Activated CD4-positive, alpha-beta memory T cell treated with anti-CD3 and anti-CD28 coated beads for 36 hours (primary cell): ENCODE data around the gene ZNF507. TPM values are rescaled to one million over a fixed set of nuclear protein-coding genes. Genes with fewer than 3 reads are reported as not detected.

Source experiments
- CTCF ChIA-PET: fragments of 350-600 bp; sonication (Branson Sonifier 250); formaldehyde crosslinking; loops from one replicate; lab custom pipeline; 2021; ENCODE audit warnings: antibody characterized with exemption, inconsistent platforms; lab: Charles Lee
- POLR2A ChIA-PET: fragments of 350-600 bp; sonication (Branson Sonifier 250); formaldehyde crosslinking; loops from one replicate; lab custom pipeline; 2021; ENCODE audit warnings: antibody characterized with exemption; lab: Charles Lee
- DNase-seq: peaks from one replicate; pipeline ENCODE4 v3.0.0-alpha.2; 2020
- H3K27ac Mint-ChIP-seq: one replicate; pipeline ENCODE4 v1.8.0; 2021; ENCODE audit warnings: mixed read lengths
- H3K27me3 Mint-ChIP-seq: one replicate; pipeline ENCODE4 v1.8.0; 2021; ENCODE audit warnings: mixed read lengths
- H3K36me3 Mint-ChIP-seq: one replicate; pipeline ENCODE4 v1.8.0; 2021; ENCODE audit warnings: mixed read lengths
- H3K4me1 Mint-ChIP-seq: one replicate; pipeline ENCODE4 v1.8.0; 2021; ENCODE audit warnings: low read depth, mixed read lengths
- H3K4me3 Mint-ChIP-seq: one replicate; pipeline ENCODE4 v1.8.0; 2021; ENCODE audit warnings: mild to moderate bottlenecking, mixed read lengths
- H3K9me3 Mint-ChIP-seq: one replicate; pipeline ENCODE4 v1.8.0; 2021; ENCODE audit warnings: mixed read lengths
- intact Hi-C: fragments of 100-400 bp; cut with micrococcal nuclease; formaldehyde crosslinking; loops from one replicate; pipeline ENCODE4 v1.15.1; 2023
- total RNA-seq, 2 experiments: library from RNA; stranded (reverse); gene quantifications; one replicate each; pipeline ENCODE4 v1.2.3, GENCODE V29; 2021

ZNF507 gene
- total RNA-seq, 2 experiments from 2014 or later, result 20.8 to 21.0 TPM

DNA sequence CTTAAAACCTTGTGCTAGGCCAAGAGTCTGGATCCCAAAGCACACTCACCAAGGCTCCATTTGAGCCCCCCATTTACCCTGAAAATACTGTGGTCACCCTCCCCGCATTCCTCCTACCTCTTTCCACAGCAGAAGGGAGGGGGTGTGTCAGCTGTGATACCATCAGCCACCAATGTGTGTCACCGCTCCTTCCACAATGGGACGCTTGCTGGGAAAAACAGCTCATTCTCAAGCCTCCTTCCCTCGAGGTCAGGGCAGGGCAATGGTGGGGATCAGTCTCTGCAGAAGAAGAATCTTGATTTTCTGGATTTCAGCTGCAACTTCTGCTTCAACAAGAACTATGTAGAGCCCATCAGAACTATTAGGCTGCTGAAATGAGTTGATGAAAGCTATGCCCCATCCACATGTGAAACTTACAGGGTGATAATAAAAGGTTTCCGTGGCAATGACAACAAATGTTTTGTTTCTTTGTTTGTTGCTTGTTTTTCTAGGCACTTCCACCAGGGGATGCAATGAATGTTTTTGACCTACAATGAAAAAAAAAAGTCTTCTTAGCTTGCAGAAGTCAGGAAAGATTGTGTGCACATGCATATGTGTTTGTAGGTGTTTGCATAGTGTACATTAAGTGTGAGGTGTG lies 26.4 kb upstream of the ZNF507 start:
- no peak overlapping the region for H3K4me3 Mint-ChIP-seq
- ChIA-PET POLR2A (no interaction called here), CTCF (no interaction called here)
- peaks cover 8% of the 10 kb centered on the region for H3K27me3 Mint-ChIP-seq
- H3K4me1 Mint-ChIP-seq, result no peaks in the 10 kb centered on the region
- H3K27ac Mint-ChIP-seq, result no peak overlapping the region
- no peaks in the 10 kb centered on the region for H3K36me3 Mint-ChIP-seq
- H3K9me3 Mint-ChIP-seq, result no peaks in the 10 kb centered on the region
- DNase-seq, result peak; percentile 14
- intact Hi-C loops, result no loop called here

DNA sequence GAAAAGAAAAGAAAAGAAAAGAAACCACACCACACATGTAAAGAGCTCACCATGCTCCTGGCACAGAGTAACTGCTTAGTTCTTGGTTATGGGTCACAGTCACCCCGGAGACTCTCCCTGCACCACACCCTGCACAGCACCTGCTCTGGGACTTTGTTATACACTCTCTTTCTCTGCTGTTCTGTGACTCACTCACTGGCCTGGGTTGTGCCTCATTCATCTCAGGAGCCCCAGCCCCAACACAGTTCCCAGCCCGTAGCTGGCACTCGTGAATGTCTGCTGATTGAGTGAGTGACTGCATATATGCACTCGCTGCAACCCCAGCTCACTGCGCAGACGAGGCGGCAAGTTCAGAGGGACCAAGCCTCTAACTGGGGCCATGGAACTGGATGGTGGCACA lies 22.9 kb upstream of the ZNF507 start:
- H3K9me3 Mint-ChIP-seq, result no peaks in the 10 kb centered on the region
- H3K27ac Mint-ChIP-seq, result no peak overlapping the region
- intact Hi-C loops, result no loop called here
- no peak overlapping the region for H3K4me3 Mint-ChIP-seq
- H3K27me3 Mint-ChIP-seq, result peaks cover 20% of the 10 kb centered on the region
- CTCF ChIA-PET, result no interaction called here
- no peak for DNase-seq
- H3K4me1 Mint-ChIP-seq, result no peaks in the 10 kb centered on the region
- H3K36me3 Mint-ChIP-seq, result no peaks in the 10 kb centered on the region
- POLR2A ChIA-PET, result no interaction called here

DNA sequence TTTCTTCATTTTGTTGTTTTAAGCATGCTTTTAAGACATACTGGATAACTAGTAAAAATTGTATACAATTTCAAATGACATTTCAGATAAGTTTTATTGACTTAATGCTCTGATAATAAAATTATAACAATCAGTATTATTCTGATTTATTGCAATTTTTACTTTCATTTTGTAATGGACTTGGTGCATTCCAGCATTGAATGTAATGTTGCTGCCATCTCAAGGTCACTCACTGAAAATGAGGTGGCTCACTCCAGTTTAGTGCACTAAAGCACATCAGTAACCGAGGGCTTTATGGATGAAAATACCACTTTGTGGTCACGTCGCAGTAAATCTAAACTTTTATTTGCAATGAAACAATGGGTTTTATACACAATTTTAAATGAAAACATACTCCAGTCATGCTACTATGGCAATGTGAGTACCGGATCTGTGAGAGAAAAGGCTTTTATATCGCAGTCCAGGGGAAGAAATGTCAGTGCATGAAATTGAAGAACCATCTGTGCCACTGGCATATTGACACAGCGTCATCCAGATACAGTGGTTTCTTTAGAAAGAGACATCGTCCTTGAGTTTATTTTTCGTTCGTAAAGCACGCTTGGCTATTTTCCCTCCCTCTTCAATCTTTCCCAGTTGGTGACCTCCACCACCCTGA lies 20.7 kb upstream of the ZNF507 start:
- POLR2A ChIA-PET, result no interaction called here
- CTCF ChIA-PET, result no interaction called here
- intact Hi-C loops, result no loop called here
- Mint-ChIP-seq H3K4me1 (no peaks in the 10 kb centered on the region), H3K4me3 (no peak overlapping the region), H3K27ac (no peak overlapping the region), H3K36me3 (no peaks in the 10 kb centered on the region), H3K27me3 (peaks cover 24% of the 10 kb centered on the region), H3K9me3 (no peaks in the 10 kb centered on the region)
- DNase-seq, result no peak

DNA sequence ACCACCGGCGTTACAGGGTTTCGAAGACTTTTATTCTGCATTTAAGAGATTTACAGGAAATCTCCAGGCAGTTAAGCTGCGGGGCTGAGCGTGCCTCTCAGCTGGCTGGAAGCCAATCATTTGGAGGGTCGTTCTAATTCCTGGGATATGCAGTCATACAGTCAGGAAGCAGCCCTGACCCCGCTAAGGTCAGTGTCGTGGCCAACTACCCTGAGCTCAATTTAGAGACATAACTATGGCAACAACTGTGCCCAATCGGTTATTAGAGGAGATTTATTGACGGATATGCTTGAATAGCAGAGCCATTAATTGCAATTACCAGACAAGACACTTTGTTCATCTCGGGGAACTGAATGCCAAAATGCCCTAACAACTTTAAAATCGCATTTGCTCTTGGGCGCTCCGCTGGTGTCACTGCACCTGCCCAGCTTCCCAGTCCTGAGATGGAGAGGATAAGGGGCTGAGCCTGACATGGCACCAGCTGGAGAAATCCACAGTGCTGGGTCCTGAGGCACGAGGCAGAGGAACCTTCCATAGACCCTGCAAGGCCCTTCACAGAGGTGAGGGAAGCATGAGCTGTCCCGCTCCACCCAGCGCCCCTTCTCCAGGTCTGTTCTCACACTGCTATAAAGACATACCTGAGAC lies 15.1 kb upstream of the ZNF507 start:
- Mint-ChIP-seq H3K27me3 (peaks cover 11% of the 10 kb centered on the region), H3K27ac (no peak overlapping the region), H3K4me3 (no peak overlapping the region), H3K9me3 (no peaks in the 10 kb centered on the region), H3K4me1 (no peaks in the 10 kb centered on the region), H3K36me3 (no peaks in the 10 kb centered on the region)
- ChIA-PET CTCF (no interaction called here), POLR2A (no interaction called here)
- no peak for DNase-seq
- intact Hi-C loops, result no loop called here

DNA sequence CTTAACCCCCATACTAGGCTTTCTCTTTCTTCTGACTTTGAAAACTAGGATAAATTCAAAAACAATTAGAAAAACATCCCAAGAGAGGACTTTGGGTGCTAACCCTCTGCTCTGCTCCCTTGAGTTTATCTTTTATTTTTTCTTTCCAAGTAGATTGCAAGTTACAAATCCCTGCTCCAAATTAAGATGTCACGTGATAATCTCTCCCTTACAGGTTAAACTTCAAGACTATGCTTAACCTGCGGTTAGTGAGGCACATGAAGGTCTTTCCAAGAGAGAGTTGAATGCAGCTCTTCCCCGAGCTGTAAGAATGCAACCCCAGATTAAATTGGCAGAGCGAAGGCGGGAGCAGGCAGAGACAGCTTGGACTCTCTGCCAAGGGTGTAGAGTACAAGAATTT lies 12.2 kb upstream of the ZNF507 start:
- CTCF ChIA-PET, result interaction anchor here (0.6 kb wide), 1 partner anchor 685 kb away, joined by 6 read pairs; no protein-coding TSS in a partner anchor
- Mint-ChIP-seq H3K4me1 (no peaks in the 10 kb centered on the region), H3K36me3 (no peaks in the 10 kb centered on the region), H3K27ac (no peak overlapping the region), H3K9me3 (no peaks in the 10 kb centered on the region), H3K27me3 (peaks cover 2% of the 10 kb centered on the region), H3K4me3 (no peak overlapping the region)
- intact Hi-C loops, result no loop called here
- no peak for DNase-seq
- POLR2A ChIA-PET, result no interaction called here

- H3K27me3 Mint-ChIP-seq, result no peaks in the 10 kb centered on the region
- DNase-seq, result no peak
- no peak overlapping the region for H3K27ac Mint-ChIP-seq
- no peaks in the 10 kb centered on the region for H3K36me3 Mint-ChIP-seq
- ChIA-PET CTCF (interaction anchor here (1.2 kb wide), 1 partner anchor 51 kb away, joined by 3 read pairs; no protein-coding TSS in a partner anchor), POLR2A (no interaction called here)
- no peaks in the 10 kb centered on the region for H3K4me1 Mint-ChIP-seq
- H3K9me3 Mint-ChIP-seq, result no peaks in the 10 kb centered on the region
- H3K4me3 Mint-ChIP-seq, result no peak overlapping the region
- intact Hi-C loops, result no loop called here
Observed at GRCh38 chr19:32336259-32337083, 8.9 kb upstream of the ZNF507 start.

- intact Hi-C loops, result no loop called here
- ChIA-PET CTCF (interaction anchor here (1.2 kb wide), 1 partner anchor 50 kb away, joined by 3 read pairs; no protein-coding TSS in a partner anchor), POLR2A (no interaction called here)
- H3K9me3 Mint-ChIP-seq, result no peaks in the 10 kb centered on the region
- no peak overlapping the region for H3K4me3 Mint-ChIP-seq
- no peaks in the 10 kb centered on the region for H3K27me3 Mint-ChIP-seq
- DNase-seq, result no peak
- H3K36me3 Mint-ChIP-seq, result no peaks in the 10 kb centered on the region
- no peaks in the 10 kb centered on the region for H3K4me1 Mint-ChIP-seq
- H3K27ac Mint-ChIP-seq, result no peak overlapping the region
Observed at GRCh38 chr19:32337084-32337808, 8.2 kb upstream of the ZNF507 start.

DNA sequence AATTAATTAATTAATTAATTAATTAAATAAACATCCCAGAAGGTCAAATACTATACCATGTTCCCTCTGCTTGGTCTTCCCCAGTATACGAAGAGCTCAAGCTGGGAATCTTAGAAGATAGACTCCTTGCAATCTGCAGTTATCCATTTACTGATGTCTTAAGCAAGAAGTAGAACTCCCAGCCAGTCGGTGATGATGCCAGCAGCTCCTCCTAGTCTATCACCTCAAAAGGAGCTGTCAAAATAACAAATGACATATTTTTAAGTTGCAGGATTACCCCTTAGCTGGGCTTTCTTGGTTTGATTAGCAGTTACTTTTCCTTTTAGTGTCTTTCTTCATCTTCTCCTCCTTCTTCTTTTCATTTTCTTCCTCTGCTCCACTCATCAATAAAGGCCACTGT lies 6.0 kb upstream of the ZNF507 start:
- Mint-ChIP-seq H3K4me3 (no peak overlapping the region), H3K4me1 (no peaks in the 10 kb centered on the region), H3K27ac (no peak overlapping the region), H3K36me3 (no peaks in the 10 kb centered on the region), H3K9me3 (no peaks in the 10 kb centered on the region), H3K27me3 (no peaks in the 10 kb centered on the region)
- no peak for DNase-seq
- CTCF ChIA-PET, result interaction anchor here (0.8 to 1.9 kb wide), 6 partner anchors 11 to 230 kb away, joined by 4 to 8 read pairs (median 4); no protein-coding TSS in a partner anchor
- POLR2A ChIA-PET, result no interaction called here
- intact Hi-C loops, result no loop called here

DNA sequence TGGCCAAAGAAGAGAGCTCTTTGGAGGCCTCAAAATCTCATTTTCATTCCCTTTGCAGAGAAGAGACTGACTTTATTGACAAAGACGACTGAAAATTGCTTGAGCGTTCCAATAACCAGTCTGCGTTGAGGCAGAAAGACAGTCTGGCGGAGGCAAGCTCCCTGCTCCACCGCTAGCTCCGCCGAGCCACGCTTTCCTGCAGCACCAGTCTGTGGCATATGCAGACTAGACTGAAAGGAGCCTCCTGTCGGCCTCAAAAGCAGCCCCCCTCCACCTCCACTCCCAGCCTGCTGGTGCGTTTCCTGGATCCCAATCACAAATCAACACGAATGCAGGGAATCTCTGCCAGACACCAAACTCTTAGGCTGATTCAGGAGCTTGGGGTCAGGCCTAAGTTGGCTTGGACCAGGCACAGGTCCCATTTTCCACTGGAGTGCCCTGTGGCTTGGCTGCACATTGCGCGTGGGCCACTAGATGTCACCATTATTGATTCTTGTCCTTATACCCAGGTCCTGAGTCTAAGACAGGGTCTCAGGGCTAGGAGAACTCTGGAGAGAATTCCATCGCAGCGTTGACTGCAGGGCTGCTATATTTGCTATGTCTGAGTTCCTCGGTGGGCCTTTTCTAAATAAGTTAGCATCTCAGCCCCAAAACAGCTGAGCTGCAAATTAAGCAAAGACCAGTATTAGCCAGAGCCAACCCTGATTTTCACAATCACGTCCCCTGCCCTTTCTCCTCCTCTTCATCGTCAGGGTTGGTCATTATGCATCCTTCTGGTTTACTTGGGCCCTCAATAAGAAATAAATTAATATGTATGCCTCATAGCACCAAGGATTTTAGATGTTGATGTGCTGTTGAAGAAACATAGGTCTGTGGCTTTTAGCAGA lies 5.2 kb upstream of the ZNF507 start:
- no peaks in the 10 kb centered on the region for H3K4me1 Mint-ChIP-seq
- ChIA-PET CTCF (interaction anchor here (0.6 to 1.9 kb wide), 9 partner anchors 11 to 229 kb away, joined by 3 to 8 read pairs (median 4); no protein-coding TSS in a partner anchor), POLR2A (no interaction called here)
- H3K27me3 Mint-ChIP-seq, result peaks cover 3% of the 10 kb centered on the region
- no peaks in the 10 kb centered on the region for H3K9me3 Mint-ChIP-seq
- H3K36me3 Mint-ChIP-seq, result no peaks in the 10 kb centered on the region
- H3K27ac Mint-ChIP-seq, result no peak overlapping the region
- DNase-seq, result peak; percentile 64
- intact Hi-C loops, result loop anchor here (1.0 kb wide), 1 partner anchor 230 kb away; no protein-coding TSS in a partner anchor
- no peak overlapping the region for H3K4me3 Mint-ChIP-seq

DNA sequence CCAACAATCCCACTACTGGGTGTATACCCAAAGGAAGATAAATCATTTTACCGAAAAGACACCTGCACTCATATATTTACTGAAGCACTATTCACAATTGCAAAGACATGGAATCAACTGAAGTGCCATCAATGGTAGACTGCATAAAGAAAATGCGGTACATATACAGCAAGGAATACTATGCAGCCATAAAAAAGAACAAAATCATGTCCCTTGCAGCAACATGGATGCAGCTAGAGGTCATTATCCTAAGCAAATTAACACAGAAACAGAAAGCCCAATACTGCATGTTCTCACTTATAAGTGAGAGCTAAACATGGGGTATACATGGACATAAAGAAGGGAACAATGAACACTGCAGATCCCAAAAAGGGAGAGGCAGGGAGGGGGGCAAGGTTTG lies 2.7 kb upstream of the ZNF507 start:
- H3K9me3 Mint-ChIP-seq, result no peaks in the 10 kb centered on the region
- H3K27ac Mint-ChIP-seq, result no peak overlapping the region
- DNase-seq, result no peak
- H3K4me1 Mint-ChIP-seq, result peaks cover 16% of the 10 kb centered on the region
- POLR2A ChIA-PET, result no interaction called here
- H3K27me3 Mint-ChIP-seq, result peaks cover 3% of the 10 kb centered on the region
- peaks cover 5% of the 10 kb centered on the region for H3K36me3 Mint-ChIP-seq
- no peak overlapping the region for H3K4me3 Mint-ChIP-seq
- CTCF ChIA-PET, result no interaction called here
- intact Hi-C loops, result no loop called here
